SJCRH30 (cell line): Measurements from ENCODE around the gene GTF2IRD1. TPM values are rescaled to one million over a fixed set of nuclear protein-coding genes. Genes with fewer than 3 reads are reported as not detected.
"Not testable (repeated sequence)": the region's sequence is repeated elsewhere in the genome, so short reads cannot be mapped to it uniquely, and the experiment has no call there.

Experiments
- DNase-seq, 2 experiments: peaks; one replicate each; pipeline ENCODE4 v3.0.0-alpha.2; 2015 to 2020
- H3K27ac ChIP-seq: fragments of 250-450 bp; sonication (Bioruptor Pico); 2 replicates; pipeline ENCODE4 v1.5.1; 2020; ENCODE audit warnings: mild to moderate bottlenecking, moderate library complexity
- H3K27me3 ChIP-seq: fragments of 250-450 bp; sonication (Bioruptor Pico); 2 replicates; pipeline ENCODE4 v1.5.1; 2020; ENCODE audit warnings: mild to moderate bottlenecking, moderate library complexity
- H3K36me3 ChIP-seq: fragments of 250-450 bp; sonication (Bioruptor Pico); 2 replicates; pipeline ENCODE4 v1.5.1; 2020; ENCODE audit warnings: mild to moderate bottlenecking, moderate library complexity
- H3K4me1 ChIP-seq: fragments of 250-450 bp; sonication (Bioruptor Pico); 2 replicates; pipeline ENCODE4 v1.5.1; 2020; ENCODE audit warnings: mild to moderate bottlenecking, moderate library complexity
- H3K4me3 ChIP-seq: fragments of 250-450 bp; sonication (Bioruptor Pico); 2 replicates; pipeline ENCODE4 v1.5.1; 2020; ENCODE audit warnings: mild to moderate bottlenecking, moderate library complexity
- H3K9me3 ChIP-seq: fragments of 250-450 bp; sonication (Bioruptor Pico); replicated peaks from 2 replicates; pipeline ENCODE4 v1.5.1; 2020; ENCODE audit warnings: mild to moderate bottlenecking, moderate library complexity
- total RNA-seq: library from RNA; depleted of rRNA; stranded (reverse); fragments of >200 nt; shearing (Covaris generic); gene quantifications from 2 replicates; pipeline ENCODE4 v1.2.3, GENCODE V29; 2014

Gene GTF2IRD1
- total RNA-seq, 1 experiment from 2014 or later = 49.3 TPM

- peaks cover 6% of the 10 kb centered on the region; the same call in 1 of the 2 replicates for H3K36me3 ChIP-seq
- no peak overlapping the region; the same call in 1 of the 2 replicates for H3K27ac ChIP-seq
- H3K4me3 ChIP-seq = no peak overlapping the region
- no peak for DNase-seq
- H3K27me3 ChIP-seq = no peaks in the 10 kb centered on the region
- H3K4me1 ChIP-seq = peaks cover 60% of the 10 kb centered on the region
- H3K9me3 ChIP-seq = no peaks in the 10 kb centered on the region
These were observed 30.0 kb downstream of the GTF2IRD1 start for GRCh38 chr7:74483402-74484336.

DNA sequence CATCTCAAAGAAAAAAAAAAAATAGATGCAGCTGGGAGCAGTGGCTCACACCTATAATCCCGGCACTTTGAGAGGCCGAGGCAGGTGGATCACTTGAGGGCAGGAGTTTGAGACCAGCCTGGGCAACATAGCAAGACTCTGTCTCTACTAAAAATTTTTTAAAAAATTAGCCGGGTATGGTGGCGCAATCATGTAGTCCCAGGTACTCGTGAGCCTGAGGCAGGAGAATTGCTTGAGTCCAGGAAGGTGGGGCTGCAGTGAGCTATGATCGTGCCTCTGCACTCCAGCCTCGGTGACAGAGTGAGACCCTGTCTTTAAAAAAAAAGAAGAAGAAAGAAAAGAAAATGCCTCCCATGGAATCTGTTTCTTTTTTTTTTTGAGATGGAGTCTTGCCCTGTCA lies 31.9 kb downstream of the GTF2IRD1 start:
- H3K27ac ChIP-seq = no peak overlapping the region
- peaks cover 48% of the 10 kb centered on the region for H3K4me1 ChIP-seq
- H3K36me3 ChIP-seq = peaks cover 6% of the 10 kb centered on the region
- no peaks in the 10 kb centered on the region for H3K9me3 ChIP-seq
- H3K27me3 ChIP-seq = no peaks in the 10 kb centered on the region
- DNase-seq = no peak
- H3K4me3 ChIP-seq = no peak overlapping the region

GRCh38 chr7:74488518-74489030 lies 34.9 kb downstream of the GTF2IRD1 start:
- not testable (repeated sequence) for H3K9me3 ChIP-seq, H3K4me3 ChIP-seq, H3K27ac ChIP-seq, H3K27me3 ChIP-seq, DNase-seq
- Histone ChIP-seq H3K36me3 (peaks cover 27% of the 10 kb centered on the region), H3K4me1 (peaks cover 20% of the 10 kb centered on the region)

DNA sequence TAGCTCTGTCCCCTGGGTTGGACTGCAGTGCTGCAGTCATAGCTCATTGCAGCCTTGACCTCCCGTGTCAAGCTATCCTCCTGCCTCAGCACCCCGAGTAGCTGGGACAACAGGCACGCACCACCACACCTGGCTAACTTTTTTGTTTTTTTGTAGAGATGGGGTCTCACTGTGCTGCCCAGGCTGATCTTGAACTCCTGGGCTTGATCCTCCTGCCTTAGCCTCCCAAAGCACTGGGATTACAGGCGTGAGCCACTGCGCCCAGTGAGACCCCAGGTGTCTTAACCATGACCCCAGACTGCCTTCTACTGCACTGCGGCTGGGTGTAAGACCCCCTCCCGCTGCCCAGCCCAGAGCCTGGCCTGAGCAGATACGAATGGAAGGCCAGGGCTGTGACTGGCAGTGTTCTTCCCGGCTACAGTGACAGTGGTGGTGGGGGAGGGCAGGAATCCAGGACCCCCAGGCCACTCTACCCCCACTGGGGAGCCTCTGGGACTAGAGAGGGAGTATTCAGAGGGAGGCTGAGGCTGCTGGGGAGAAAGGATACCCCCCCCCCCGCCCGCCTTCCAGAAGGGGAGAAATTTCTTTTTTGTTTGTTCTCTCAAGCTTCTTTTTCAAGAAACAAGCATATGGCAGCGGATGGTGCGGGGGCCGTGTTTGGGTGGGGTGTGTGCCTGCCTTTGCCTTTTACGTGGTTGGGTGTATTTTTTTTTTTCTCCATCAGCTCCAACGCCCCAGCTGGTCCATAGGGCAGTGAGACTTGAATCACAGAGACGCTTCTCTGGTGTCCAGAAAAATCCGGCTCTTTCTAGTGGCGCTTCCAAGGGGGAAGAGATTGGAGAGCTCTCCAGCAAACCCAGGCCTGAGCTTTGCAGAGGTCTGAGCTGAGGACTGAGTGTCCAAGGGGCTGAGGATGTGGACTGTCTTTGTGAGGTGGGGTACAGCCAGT lies 36.6 kb downstream of the GTF2IRD1 start:
- no peak overlapping the region for H3K4me3 ChIP-seq
- no peak overlapping the region for H3K27ac ChIP-seq
- no peak for DNase-seq
- H3K27me3 ChIP-seq = no peaks in the 10 kb centered on the region
- H3K36me3 ChIP-seq = peaks cover 27% of the 10 kb centered on the region
- H3K9me3 ChIP-seq = no peaks in the 10 kb centered on the region
- H3K4me1 ChIP-seq = peaks cover 16% of the 10 kb centered on the region

- not testable (repeated sequence) for H3K27ac ChIP-seq, H3K4me3 ChIP-seq, H3K27me3 ChIP-seq, H3K9me3 ChIP-seq, DNase-seq
- Histone ChIP-seq H3K4me1 (peaks cover 10% of the 10 kb centered on the region), H3K36me3 (peaks cover 29% of the 10 kb centered on the region)
These were observed 37.8 kb downstream of the GTF2IRD1 start for GRCh38 chr7:74491490-74491889.

- Histone ChIP-seq H3K4me1 (no peaks in the 10 kb centered on the region; the same call in 1 of the 2 replicates), H3K4me3 (no peak overlapping the region), H3K36me3 (peaks cover 34% of the 10 kb centered on the region), H3K9me3 (no peaks in the 10 kb centered on the region), H3K27me3 (no peaks in the 10 kb centered on the region), H3K27ac (no peak overlapping the region)
- DNase-seq = no peak
These were observed 39.6 kb downstream of the GTF2IRD1 start for GRCh38 chr7:74493295-74493694.

DNA sequence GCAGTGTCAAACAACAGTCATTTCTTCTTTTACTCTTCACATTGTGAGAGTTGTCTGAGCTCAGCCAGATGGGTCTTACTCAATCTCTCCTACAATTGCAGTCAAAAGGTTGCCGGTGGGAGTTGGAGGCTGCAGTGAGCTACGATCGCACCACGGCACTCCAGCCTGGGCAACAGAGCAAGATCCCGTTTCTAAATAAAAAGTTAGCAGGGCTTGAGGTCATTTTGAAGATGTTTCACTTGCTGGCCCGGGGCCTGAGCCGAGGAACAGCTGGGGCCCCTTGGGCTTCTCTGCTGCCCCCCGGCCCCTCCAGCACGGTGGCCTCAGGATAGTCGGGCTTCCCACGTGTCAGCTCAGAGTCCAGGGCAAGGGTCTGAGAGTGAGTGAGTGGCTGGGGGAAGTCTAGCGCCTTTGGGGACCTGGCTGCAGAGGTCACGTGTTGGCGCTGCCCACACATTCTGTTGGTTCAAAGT lies 40.4 kb downstream of the GTF2IRD1 start:
- Histone ChIP-seq H3K36me3 (peaks cover 35% of the 10 kb centered on the region), H3K4me3 (no peak overlapping the region), H3K27me3 (no peaks in the 10 kb centered on the region), H3K27ac (no peak overlapping the region), H3K9me3 (no peaks in the 10 kb centered on the region), H3K4me1 (no peaks in the 10 kb centered on the region; the same call in 1 of the 2 replicates)
- no peak for DNase-seq

GRCh38 chr7:74495112-74496086 lies 41.7 kb downstream of the GTF2IRD1 start:
- H3K4me3 ChIP-seq = no peak overlapping the region
- no peaks in the 10 kb centered on the region for H3K9me3 ChIP-seq
- H3K27me3 ChIP-seq = no peaks in the 10 kb centered on the region
- no peaks in the 10 kb centered on the region; the same call in 1 of the 2 replicates for H3K4me1 ChIP-seq
- no peak for DNase-seq
- no peak overlapping the region for H3K27ac ChIP-seq
- H3K36me3 ChIP-seq = peaks cover 40% of the 10 kb centered on the region

GRCh38 chr7:74496272-74496671 lies 42.6 kb downstream of the GTF2IRD1 start:
- H3K36me3 ChIP-seq = peaks cover 34% of the 10 kb centered on the region
- H3K27me3 ChIP-seq = no peaks in the 10 kb centered on the region
- H3K4me1 ChIP-seq = no peaks in the 10 kb centered on the region; the same call in 1 of the 2 replicates
- no peak for DNase-seq
- H3K27ac ChIP-seq = no peak overlapping the region
- H3K4me3 ChIP-seq = no peak overlapping the region
- no peaks in the 10 kb centered on the region for H3K9me3 ChIP-seq

DNA sequence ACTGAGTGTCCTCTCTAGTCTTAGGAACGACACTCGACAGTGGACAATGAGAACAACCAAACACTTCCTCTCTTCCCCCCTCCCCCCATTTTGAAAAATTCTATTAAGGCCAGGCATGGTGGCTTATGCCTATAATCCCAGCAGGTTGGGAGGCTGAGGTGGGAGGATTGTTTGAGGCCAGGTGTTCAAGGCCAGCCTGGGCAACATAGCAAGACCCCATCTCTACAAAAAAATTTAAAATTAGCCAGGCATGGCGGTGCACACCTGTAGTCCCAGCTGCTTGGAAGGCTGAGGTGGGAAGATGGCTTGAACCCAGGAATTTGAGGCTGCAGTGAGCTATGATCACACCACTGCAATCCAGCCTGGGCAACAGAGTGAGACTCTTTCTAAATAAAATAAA lies 43.1 kb downstream of the GTF2IRD1 start:
- not testable (repeated sequence) for H3K4me1 ChIP-seq, H3K4me3 ChIP-seq, H3K9me3 ChIP-seq, H3K27ac ChIP-seq, H3K27me3 ChIP-seq, DNase-seq
- peaks cover 29% of the 10 kb centered on the region for H3K36me3 ChIP-seq

GRCh38 chr7:74498354-74498753 lies 44.6 kb downstream of the GTF2IRD1 start:
- Histone ChIP-seq H3K9me3 (no peaks in the 10 kb centered on the region), H3K36me3 (peaks cover 19% of the 10 kb centered on the region)
- no peak for DNase-seq

DNA sequence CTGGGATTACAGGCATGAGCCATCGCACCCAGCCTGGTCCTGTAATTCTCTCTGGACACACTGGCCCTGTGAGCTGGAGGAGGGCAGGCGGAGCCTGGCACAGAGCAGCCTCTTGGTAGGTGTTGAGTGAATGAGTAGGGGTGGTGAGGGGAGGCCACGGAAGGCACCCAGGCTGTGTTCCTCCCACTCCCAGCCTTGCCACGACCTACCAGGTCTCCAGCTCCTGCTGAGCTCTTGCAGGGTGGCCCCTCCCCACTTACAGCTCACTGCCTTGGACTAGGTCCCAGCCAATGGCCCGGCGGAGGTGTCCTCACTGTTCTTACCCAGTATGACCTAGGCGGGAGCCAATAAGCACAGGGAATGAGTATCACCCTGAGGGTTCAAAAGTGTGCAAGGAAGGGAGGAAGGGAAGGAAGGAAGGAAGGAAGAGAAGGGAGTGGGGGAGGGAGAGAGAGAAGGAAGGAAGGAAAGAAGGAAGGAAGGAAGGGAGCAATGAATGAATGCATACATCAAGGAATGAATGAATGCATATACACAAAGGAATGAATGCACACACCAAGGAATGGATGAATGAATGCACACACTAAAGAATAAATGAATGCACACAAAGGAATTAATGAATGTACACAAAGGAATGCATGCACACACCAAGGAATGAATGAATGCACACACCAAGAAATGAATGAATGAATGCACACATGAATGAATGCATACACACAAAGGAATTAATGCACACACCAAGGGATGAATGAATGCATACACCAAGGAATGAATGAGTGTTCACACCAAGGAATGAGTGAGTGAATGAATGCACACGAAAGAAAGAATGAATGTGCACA lies 45.5 kb downstream of the GTF2IRD1 start:
- H3K4me1 ChIP-seq = peaks cover 5% of the 10 kb centered on the region
- H3K27me3 ChIP-seq = no peaks in the 10 kb centered on the region
- H3K4me3 ChIP-seq = no peak overlapping the region
- no peak overlapping the region for H3K27ac ChIP-seq
- H3K9me3 ChIP-seq = no peaks in the 10 kb centered on the region
- no peak for DNase-seq
- H3K36me3 ChIP-seq = peaks cover 24% of the 10 kb centered on the region

More at GRCh38 chr7:74498354-74498753, 44.6 kb downstream of the GTF2IRD1 start:
- Histone ChIP-seq H3K27ac (no peak overlapping the region), H3K27me3 (no peaks in the 10 kb centered on the region), H3K4me3 (no peak overlapping the region), H3K4me1 (peaks cover 5% of the 10 kb centered on the region)

DNA sequence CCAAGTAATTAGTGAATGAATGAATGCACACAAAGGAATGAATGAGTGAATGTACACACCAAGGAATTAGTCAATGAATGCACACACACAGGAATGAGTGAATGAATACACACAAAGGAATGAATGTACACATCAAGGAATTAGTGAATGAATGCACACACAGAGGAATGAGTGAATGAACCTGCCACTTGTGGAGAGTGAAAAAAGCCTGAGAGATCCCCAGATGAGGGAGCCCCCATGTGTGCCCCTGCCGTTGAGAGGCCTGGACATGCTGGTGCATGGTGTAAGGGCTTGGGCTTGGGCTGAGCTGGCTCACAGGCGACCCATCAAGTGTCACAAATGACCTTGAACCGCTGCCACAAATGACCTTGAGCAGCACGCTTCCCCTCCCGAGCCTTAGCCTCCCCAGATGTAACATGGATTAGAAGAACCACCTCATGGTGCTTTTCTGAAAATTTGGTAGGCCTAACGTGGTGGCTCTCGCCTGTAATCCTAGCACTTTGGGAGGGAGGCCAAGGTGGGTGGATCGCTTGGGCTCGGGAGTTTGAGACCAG lies 46.2 kb downstream of the GTF2IRD1 start:
- H3K36me3 ChIP-seq = peaks cover 21% of the 10 kb centered on the region
- no peaks in the 10 kb centered on the region for H3K27me3 ChIP-seq
- H3K9me3 ChIP-seq = no peaks in the 10 kb centered on the region
- H3K4me3 ChIP-seq = no peak overlapping the region
- no peak for DNase-seq
- no peak overlapping the region for H3K27ac ChIP-seq
- H3K4me1 ChIP-seq = peaks cover 6% of the 10 kb centered on the region
